ENCODE measurements around the gene OSMR.

DNA sequence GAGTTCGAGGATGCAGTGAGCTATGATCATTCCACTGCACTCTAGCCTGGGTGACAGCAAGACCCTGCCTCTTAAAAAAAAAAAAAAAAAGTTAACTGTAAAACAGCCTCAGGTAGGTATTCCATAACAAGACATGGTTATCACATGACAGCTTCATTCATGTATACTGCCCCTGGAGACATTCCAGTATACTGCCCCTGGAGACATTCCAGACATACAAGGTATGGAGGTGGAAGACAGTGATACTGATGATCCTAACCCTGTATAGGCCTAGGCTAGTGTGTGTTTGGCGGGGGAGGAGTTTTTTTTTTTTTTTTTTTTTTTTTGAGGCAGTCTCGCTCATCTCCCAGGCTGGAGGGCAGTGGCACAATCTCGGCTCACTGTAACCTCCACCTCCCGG, 122.9 kb downstream of the OSMR start:
- no peak for TF ChIP-seq POLR2A (IDR thresholded peaks at IDR 0.05)
- TF ChIP-seq, protein P1, sequence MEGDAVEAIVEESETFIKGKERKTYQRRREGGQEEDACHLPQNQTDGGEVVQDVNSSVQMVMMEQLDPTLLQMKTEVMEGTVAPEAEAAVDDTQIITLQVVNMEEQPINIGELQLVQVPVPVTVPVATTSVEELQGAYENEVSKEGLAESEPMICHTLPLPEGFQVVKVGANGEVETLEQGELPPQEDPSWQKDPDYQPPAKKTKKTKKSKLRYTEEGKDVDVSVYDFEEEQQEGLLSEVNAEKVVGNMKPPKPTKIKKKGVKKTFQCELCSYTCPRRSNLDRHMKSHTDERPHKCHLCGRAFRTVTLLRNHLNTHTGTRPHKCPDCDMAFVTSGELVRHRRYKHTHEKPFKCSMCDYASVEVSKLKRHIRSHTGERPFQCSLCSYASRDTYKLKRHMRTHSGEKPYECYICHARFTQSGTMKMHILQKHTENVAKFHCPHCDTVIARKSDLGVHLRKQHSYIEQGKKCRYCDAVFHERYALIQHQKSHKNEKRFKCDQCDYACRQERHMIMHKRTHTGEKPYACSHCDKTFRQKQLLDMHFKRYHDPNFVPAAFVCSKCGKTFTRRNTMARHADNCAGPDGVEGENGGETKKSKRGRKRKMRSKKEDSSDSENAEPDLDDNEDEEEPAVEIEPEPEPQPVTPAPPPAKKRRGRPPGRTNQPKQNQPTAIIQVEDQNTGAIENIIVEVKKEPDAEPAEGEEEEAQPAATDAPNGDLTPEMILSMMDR (IDR thresholded peaks at IDR 0.05) = no peak
- no peak for TF ChIP-seq POLR2AphosphoS5 (IDR thresholded peaks at IDR 0.05; ENCODE audit: insufficient read depth in 1 of 2, low read depth in 1 of 2)

Data from vagina (tissue), 2 donors.